Testis (tissue), 2 donors: ENCODE data around the gene CACNA2D3.

ENCODE experiments used
- CTCF ChIP-seq, 3 experiments: fragments of 450-650 bp in 2 of 3; fragments of 200-600 bp in 1 of 3; sonication (generic) in 1 of 3; IDR thresholded peaks; one replicate each; pipeline ENCODE4 v1.5.1; 2016 to 2019; ENCODE audit warnings: antibody characterized with exemption in 3 of 3, mild to moderate bottlenecking in 2 of 3, moderate library complexity in 1 of 3
- POLR2A ChIP-seq: fragments of 450-650 bp; IDR thresholded peaks from one replicate; pipeline ENCODE4 v1.6.1; 2017; ENCODE audit warnings: antibody characterized with exemption, mild to moderate bottlenecking, moderate library complexity

- TF ChIP-seq POLR2A (no peak), CTCF (IDR thresholded peaks at IDR 0.05) (no peak)
Observed at GRCh38 chr3:54408328-54408727, 286.0 kb downstream of the CACNA2D3 start.
